WTC11 (cell line): ENCODE data around the gene KAT6B.

ENCODE experiments used
- TEAD4 ChIP-seq: sonication (generic); formaldehyde crosslinking; IDR thresholded peaks from 2 replicates; pipeline ENCODE4 v1.8.0; 2022; ENCODE audit warnings: mild to moderate bottlenecking, missing genetic modification reagents
- TF ChIP-seq, protein P1 (sequence below): sonication (generic); formaldehyde crosslinking; IDR thresholded peaks from 2 replicates; pipeline ENCODE4 v1.8.1; 2023; ENCODE audit warnings: mild to moderate bottlenecking, missing genetic modification reagents, moderate library complexity
- TF ChIP-seq, protein P2 (sequence below): sonication (generic); formaldehyde crosslinking; IDR thresholded peaks from 2 replicates; pipeline ENCODE4 v1.8.1; 2023; ENCODE audit warnings: mild to moderate bottlenecking, missing genetic modification reagents, borderline replicate concordance
- TF ChIP-seq, protein P3 (sequence below): sonication (generic); formaldehyde crosslinking; IDR thresholded peaks from 2 replicates; pipeline ENCODE4 v1.8.1; 2022; ENCODE audit warnings: low read depth, mild to moderate bottlenecking, moderate library complexity, missing genetic modification reagents, borderline replicate concordance
- TF ChIP-seq, protein P4 (sequence below): fragments of 200-600 bp; IDR thresholded peaks from 2 replicates; pipeline ENCODE4 v1.8.0; 2022; ENCODE audit warnings: antibody characterized with exemption
- TF ChIP-seq, protein P5 (sequence below): sonication (generic); formaldehyde crosslinking; IDR thresholded peaks from 2 replicates; pipeline ENCODE4 v1.8.0; 2023; ENCODE audit warnings: missing genetic modification reagents, mild to moderate bottlenecking, borderline replicate concordance

DNA sequence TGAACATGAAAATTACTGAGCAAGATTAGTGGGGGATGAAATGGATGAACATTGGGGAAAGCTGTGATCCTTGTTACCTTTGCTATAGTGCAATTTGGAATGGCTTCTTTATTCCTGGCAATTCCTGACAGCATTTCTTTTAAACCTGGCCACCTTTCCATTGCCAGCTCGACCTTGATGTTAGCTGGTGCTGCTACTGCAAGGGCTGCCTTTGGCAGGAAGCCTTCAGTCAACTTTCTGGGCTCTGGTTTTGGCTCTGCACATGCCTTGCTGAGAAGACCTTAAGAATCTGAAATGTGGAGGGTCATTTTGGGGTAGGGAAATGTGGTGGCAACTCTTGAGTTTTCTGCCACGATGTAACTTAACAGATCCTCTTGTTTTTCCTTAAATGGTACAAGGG is 64.7 kb downstream of the KAT6B start:
- TF ChIP-seq, protein P1, sequence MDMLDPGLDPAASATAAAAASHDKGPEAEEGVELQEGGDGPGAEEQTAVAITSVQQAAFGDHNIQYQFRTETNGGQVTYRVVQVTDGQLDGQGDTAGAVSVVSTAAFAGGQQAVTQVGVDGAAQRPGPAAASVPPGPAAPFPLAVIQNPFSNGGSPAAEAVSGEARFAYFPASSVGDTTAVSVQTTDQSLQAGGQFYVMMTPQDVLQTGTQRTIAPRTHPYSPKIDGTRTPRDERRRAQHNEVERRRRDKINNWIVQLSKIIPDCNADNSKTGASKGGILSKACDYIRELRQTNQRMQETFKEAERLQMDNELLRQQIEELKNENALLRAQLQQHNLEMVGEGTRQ (CRISPR knock-in tag): no peak
- TF ChIP-seq, protein P2, sequence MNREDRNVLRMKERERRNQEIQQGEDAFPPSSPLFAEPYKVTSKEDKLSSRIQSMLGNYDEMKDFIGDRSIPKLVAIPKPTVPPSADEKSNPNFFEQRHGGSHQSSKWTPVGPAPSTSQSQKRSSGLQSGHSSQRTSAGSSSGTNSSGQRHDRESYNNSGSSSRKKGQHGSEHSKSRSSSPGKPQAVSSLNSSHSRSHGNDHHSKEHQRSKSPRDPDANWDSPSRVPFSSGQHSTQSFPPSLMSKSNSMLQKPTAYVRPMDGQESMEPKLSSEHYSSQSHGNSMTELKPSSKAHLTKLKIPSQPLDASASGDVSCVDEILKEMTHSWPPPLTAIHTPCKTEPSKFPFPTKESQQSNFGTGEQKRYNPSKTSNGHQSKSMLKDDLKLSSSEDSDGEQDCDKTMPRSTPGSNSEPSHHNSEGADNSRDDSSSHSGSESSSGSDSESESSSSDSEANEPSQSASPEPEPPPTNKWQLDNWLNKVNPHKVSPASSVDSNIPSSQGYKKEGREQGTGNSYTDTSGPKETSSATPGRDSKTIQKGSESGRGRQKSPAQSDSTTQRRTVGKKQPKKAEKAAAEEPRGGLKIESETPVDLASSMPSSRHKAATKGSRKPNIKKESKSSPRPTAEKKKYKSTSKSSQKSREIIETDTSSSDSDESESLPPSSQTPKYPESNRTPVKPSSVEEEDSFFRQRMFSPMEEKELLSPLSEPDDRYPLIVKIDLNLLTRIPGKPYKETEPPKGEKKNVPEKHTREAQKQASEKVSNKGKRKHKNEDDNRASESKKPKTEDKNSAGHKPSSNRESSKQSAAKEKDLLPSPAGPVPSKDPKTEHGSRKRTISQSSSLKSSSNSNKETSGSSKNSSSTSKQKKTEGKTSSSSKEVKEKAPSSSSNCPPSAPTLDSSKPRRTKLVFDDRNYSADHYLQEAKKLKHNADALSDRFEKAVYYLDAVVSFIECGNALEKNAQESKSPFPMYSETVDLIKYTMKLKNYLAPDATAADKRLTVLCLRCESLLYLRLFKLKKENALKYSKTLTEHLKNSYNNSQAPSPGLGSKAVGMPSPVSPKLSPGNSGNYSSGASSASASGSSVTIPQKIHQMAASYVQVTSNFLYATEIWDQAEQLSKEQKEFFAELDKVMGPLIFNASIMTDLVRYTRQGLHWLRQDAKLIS (CRISPR knock-in tag): no peak
- TF ChIP-seq, protein P3, sequence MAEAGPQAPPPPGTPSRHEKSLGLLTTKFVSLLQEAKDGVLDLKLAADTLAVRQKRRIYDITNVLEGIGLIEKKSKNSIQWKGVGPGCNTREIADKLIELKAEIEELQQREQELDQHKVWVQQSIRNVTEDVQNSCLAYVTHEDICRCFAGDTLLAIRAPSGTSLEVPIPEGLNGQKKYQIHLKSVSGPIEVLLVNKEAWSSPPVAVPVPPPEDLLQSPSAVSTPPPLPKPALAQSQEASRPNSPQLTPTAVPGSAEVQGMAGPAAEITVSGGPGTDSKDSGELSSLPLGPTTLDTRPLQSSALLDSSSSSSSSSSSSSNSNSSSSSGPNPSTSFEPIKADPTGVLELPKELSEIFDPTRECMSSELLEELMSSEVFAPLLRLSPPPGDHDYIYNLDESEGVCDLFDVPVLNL (CRISPR knock-in tag): no peak
- TF ChIP-seq, protein P4, sequence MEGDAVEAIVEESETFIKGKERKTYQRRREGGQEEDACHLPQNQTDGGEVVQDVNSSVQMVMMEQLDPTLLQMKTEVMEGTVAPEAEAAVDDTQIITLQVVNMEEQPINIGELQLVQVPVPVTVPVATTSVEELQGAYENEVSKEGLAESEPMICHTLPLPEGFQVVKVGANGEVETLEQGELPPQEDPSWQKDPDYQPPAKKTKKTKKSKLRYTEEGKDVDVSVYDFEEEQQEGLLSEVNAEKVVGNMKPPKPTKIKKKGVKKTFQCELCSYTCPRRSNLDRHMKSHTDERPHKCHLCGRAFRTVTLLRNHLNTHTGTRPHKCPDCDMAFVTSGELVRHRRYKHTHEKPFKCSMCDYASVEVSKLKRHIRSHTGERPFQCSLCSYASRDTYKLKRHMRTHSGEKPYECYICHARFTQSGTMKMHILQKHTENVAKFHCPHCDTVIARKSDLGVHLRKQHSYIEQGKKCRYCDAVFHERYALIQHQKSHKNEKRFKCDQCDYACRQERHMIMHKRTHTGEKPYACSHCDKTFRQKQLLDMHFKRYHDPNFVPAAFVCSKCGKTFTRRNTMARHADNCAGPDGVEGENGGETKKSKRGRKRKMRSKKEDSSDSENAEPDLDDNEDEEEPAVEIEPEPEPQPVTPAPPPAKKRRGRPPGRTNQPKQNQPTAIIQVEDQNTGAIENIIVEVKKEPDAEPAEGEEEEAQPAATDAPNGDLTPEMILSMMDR: no peak
- no peak for TF ChIP-seq TEAD4 (CRISPR knock-in tag)
- TF ChIP-seq, protein P5, sequence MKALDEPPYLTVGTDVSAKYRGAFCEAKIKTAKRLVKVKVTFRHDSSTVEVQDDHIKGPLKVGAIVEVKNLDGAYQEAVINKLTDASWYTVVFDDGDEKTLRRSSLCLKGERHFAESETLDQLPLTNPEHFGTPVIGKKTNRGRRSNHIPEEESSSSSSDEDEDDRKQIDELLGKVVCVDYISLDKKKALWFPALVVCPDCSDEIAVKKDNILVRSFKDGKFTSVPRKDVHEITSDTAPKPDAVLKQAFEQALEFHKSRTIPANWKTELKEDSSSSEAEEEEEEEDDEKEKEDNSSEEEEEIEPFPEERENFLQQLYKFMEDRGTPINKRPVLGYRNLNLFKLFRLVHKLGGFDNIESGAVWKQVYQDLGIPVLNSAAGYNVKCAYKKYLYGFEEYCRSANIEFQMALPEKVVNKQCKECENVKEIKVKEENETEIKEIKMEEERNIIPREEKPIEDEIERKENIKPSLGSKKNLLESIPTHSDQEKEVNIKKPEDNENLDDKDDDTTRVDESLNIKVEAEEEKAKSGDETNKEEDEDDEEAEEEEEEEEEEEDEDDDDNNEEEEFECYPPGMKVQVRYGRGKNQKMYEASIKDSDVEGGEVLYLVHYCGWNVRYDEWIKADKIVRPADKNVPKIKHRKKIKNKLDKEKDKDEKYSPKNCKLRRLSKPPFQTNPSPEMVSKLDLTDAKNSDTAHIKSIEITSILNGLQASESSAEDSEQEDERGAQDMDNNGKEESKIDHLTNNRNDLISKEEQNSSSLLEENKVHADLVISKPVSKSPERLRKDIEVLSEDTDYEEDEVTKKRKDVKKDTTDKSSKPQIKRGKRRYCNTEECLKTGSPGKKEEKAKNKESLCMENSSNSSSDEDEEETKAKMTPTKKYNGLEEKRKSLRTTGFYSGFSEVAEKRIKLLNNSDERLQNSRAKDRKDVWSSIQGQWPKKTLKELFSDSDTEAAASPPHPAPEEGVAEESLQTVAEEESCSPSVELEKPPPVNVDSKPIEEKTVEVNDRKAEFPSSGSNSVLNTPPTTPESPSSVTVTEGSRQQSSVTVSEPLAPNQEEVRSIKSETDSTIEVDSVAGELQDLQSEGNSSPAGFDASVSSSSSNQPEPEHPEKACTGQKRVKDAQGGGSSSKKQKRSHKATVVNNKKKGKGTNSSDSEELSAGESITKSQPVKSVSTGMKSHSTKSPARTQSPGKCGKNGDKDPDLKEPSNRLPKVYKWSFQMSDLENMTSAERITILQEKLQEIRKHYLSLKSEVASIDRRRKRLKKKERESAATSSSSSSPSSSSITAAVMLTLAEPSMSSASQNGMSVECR (CRISPR knock-in tag): no peak
